ENCODE measurements around the gene FLOT2.

Gene FLOT2

DNA sequence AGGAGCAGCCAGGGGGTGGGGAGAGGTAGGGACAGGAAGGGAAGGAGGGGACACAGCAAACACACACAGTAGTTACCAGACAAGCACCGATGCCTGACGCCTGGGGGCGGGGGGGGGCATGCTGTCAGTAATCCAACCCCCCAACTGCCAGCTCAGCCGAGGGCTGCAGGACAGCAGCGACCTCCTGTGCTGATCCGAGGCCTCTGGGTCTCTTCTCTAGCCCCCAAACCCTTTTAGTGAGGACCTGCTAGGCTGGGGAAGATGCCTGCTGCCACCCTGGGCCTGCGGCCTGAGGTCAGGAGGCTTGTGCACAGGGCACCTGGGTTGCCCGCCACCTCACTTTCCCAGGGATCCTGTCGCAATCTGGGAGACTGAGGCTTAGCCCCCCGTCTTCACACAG is 11.6 kb downstream of the FLOT2 start:
- Histone ChIP-seq H4K20me1 (ENCODE audit: control insufficient read depth, insufficient read depth, low read depth, low read length) (no peaks in the 10 kb centered on the region; the same call in 1 of the 2 replicates), H3K9me3 (ENCODE audit: control insufficient read depth, insufficient read depth, low read length) (no peaks in the 10 kb centered on the region), H3K9me2 (replicated peaks; ENCODE audit: control insufficient read depth, low read length) (no peaks in the 10 kb centered on the region), H3K36me3 (ENCODE audit: control insufficient read depth, low read length) (peaks cover 9% of the 10 kb centered on the region; the same call in 1 of the 2 replicates), H3K27me3 (ENCODE audit: control insufficient read depth, low read length) (no peaks in the 10 kb centered on the region), H3K4me1 (ENCODE audit: control insufficient read depth, low read length) (peaks cover 28% of the 10 kb centered on the region), H3K4me2 (ENCODE audit: low read length) (no peak overlapping the region), H3K27ac (ENCODE audit: low read depth, low read length) (no peak overlapping the region), H3K79me2 (ENCODE audit: control insufficient read depth, low read length) (no peaks in the 10 kb centered on the region), H3K4me3 (ENCODE audit: low read length) (no peak overlapping the region), H3F3A (ENCODE audit: control insufficient read depth, insufficient read depth) (no peaks in the 10 kb centered on the region)
- TF ChIP-seq EZH2phosphoT487 (IDR thresholded peaks at IDR 0.05; ENCODE audit: borderline replicate concordance, low read length) = no peak
- TF ChIP-seq, protein P1, sequence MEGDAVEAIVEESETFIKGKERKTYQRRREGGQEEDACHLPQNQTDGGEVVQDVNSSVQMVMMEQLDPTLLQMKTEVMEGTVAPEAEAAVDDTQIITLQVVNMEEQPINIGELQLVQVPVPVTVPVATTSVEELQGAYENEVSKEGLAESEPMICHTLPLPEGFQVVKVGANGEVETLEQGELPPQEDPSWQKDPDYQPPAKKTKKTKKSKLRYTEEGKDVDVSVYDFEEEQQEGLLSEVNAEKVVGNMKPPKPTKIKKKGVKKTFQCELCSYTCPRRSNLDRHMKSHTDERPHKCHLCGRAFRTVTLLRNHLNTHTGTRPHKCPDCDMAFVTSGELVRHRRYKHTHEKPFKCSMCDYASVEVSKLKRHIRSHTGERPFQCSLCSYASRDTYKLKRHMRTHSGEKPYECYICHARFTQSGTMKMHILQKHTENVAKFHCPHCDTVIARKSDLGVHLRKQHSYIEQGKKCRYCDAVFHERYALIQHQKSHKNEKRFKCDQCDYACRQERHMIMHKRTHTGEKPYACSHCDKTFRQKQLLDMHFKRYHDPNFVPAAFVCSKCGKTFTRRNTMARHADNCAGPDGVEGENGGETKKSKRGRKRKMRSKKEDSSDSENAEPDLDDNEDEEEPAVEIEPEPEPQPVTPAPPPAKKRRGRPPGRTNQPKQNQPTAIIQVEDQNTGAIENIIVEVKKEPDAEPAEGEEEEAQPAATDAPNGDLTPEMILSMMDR (IDR thresholded peaks at IDR 0.05; ENCODE audit: low read depth, low read length, poor library complexity, severe bottlenecking) = no peak

DNA sequence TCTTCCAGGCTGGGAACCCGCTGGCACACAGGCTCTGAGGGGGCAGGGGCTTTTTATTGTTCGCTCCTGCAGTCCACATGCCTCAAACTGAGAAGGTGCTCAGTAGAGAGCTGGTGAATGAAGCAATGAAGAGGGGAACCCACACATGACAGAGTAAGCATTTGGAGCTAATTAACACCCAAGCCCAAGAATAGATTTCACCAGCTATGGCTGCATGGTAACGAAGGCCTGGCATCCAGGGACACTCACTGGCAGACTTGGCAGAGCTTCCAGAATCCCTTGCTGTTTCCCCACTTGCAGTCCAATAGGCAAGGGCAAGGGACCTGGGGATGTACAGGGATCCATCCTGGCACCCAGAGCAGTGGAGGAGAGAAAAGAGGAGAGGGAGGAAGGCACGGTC is 12.2 kb downstream of the FLOT2 start:
- Histone ChIP-seq H3K4me1 (ENCODE audit: control insufficient read depth, low read length) (peaks cover 27% of the 10 kb centered on the region), H3K27ac (ENCODE audit: low read depth, low read length) (no peak overlapping the region), H3K9me3 (ENCODE audit: control insufficient read depth, insufficient read depth, low read length) (no peaks in the 10 kb centered on the region), H3K4me3 (ENCODE audit: low read length) (no peak overlapping the region), H3K27me3 (ENCODE audit: control insufficient read depth, low read length) (no peaks in the 10 kb centered on the region), H3K4me2 (ENCODE audit: low read length) (no peak overlapping the region), H3F3A (ENCODE audit: control insufficient read depth, insufficient read depth) (no peaks in the 10 kb centered on the region), H3K36me3 (ENCODE audit: control insufficient read depth, low read length) (peaks cover 11% of the 10 kb centered on the region; the same call in 1 of the 2 replicates), H4K20me1 (ENCODE audit: control insufficient read depth, insufficient read depth, low read depth, low read length) (no peaks in the 10 kb centered on the region; the same call in 1 of the 2 replicates), H3K79me2 (ENCODE audit: control insufficient read depth, low read length) (no peaks in the 10 kb centered on the region), H3K9me2 (replicated peaks; ENCODE audit: control insufficient read depth, low read length) (no peaks in the 10 kb centered on the region)
- TF ChIP-seq EZH2phosphoT487 (IDR thresholded peaks at IDR 0.05; ENCODE audit: borderline replicate concordance, low read length) = no peak
- TF ChIP-seq, protein P1 (IDR thresholded peaks at IDR 0.05; ENCODE audit: low read depth, low read length, poor library complexity, severe bottlenecking) = no peak

DNA sequence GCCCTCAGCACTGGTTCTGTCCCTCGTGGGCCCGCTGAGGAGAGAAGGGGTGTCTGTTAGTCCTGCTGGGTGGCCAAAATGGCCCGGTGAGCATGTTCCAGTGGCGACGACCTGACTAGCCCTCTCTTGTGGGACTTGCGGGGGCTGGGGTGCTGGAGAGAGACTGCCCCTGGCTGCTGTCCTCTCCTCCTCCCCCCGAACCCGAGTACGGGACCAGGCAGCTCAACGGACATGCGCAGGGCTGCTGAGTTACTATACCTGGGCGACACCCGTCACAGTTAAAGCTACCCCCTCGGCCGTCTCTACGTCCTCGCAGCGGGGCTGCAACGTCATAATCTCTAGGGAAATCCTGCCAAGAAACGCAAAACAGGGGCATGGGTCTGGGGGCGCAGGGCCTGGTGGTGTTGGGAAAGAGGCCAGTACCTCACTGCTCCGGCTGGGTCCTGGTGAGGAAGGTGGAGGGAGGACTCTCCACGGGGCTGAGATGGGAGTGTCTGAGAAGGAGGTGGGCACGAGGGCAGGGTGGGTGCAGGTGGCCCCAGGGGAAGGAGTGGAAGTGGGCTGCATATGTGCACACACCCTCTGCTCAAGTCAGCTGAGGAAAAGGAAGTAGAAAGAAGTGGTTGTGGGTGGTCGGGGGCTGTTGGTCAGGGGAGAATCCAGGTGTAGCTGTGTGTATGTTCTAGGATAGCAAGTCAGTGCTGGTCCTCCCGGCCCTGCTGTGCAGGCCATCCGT is 13.4 kb downstream of the FLOT2 start:
- no peak overlapping the region for H3K4me2 ChIP-seq (ENCODE audit: low read length)
- H3K27ac ChIP-seq (ENCODE audit: low read depth, low read length) = no peak overlapping the region
- no peaks in the 10 kb centered on the region for H3K9me2 ChIP-seq (replicated peaks; ENCODE audit: control insufficient read depth, low read length)
- no peaks in the 10 kb centered on the region for H3K79me2 ChIP-seq (ENCODE audit: control insufficient read depth, low read length)
- H3K9me3 ChIP-seq (ENCODE audit: control insufficient read depth, insufficient read depth, low read length) = no peaks in the 10 kb centered on the region
- peaks cover 13% of the 10 kb centered on the region; the same call in 1 of the 2 replicates for H3K36me3 ChIP-seq (ENCODE audit: control insufficient read depth, low read length)
- no peaks in the 10 kb centered on the region for H3K27me3 ChIP-seq (ENCODE audit: control insufficient read depth, low read length)
- no peak overlapping the region for H3K4me3 ChIP-seq (ENCODE audit: low read length)
- H3F3A ChIP-seq (ENCODE audit: control insufficient read depth, insufficient read depth) = no peaks in the 10 kb centered on the region
- peaks cover 21% of the 10 kb centered on the region for H3K4me1 ChIP-seq (ENCODE audit: control insufficient read depth, low read length)
- no peaks in the 10 kb centered on the region; the same call in 1 of the 2 replicates for H4K20me1 ChIP-seq (ENCODE audit: control insufficient read depth, insufficient read depth, low read depth, low read length)
- no peak for TF ChIP-seq EZH2phosphoT487 (IDR thresholded peaks at IDR 0.05; ENCODE audit: borderline replicate concordance, low read length)
- TF ChIP-seq, protein P1 (IDR thresholded peaks at IDR 0.05; ENCODE audit: low read depth, low read length, poor library complexity, severe bottlenecking) = no peak

Data from DOHH2 (cell line).